Hair follicle dermal papilla cell (primary cell): ENCODE results near the gene TRIM64C. TPM values are rescaled to one million over a fixed set of nuclear protein-coding genes. Genes with fewer than 3 reads are reported as not detected.

Experiments
- small RNA-seq: library from RNA; depleted of rRNA; stranded (forward); fragments of <200 nt; gene quantifications from one replicate; pipeline ENCODE3, GENCODE V24; 2012
- total RNA-seq: library from RNA; depleted of rRNA; stranded (reverse); fragments of >200 nt; gene quantifications from 2 replicates; pipeline ENCODE4 v1.2.3, GENCODE V29; 2012

The TRIM64C gene, protein sequence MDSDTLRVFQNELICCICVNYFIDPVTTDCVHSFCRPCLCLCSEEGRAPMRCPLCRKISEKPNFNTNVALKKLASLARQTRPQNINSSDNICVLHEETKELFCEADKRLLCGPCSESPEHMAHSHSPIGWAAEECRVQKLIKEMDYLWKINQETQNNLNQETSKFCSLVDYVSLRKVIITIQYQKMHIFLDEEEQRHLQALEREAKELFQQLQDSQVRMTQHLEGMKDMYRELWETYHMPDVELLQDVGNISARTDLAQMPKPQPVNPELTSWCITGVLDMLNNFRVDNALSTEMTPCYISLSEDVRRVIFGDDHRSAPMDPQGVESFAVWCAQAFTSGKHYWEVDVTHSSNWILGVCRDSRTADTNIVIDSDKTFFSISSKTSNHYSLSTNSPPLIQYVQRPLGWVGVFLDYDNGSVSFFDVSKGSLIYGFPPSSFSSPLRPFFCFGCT
- not detected in 2 replicates for total RNA-seq

DNA sequence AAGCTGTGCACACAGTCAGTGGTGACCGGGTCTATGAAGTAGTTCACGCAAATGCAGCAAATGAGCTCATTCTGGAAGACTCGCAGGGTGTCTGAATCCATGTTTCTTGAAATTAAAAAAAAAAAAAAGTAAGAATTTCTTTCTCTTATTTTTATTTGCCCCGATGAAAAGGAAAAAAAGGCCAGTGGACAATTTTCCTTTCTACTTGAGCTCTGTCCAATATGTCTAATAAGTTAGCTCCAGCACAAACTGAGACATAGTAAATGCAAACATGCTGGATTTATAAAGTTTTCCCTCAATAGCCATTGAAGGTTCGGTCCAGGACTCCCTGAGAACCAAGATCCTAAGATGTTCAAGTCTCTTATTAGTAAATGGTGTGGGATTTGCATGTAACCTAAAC lies at the start of gene TRIM64C:
TRIM64C (minus strand) TSS at position 101 of the 400 bp plus-strand sequence; CDS start at position 101, 0 bp downstream.

DNA sequence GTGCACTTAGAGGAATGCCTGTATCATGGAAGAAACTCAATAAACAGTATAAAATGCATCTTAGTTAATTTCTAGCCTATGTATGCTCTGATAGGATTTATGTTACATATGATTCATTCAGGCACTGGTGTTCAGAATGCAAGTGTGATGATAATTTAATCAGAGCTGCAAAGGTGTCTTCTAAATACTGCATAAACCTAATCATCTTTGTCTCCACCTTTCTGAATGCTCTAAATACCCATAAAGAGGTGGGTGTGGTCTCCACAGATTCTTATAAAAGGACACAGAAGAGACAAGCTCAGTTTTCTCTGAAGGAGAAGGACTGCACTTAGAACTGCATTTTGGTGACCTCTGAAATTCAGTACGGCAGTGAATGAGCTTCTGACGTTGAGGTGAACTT lies 30.4 kb downstream of the TRIM64C start, which contains the start of gene TRIM49B:
TRIM49B (plus strand) TSS at position 301 of the 400 bp plus-strand sequence. CDS start 2,777 bp downstream, outside the sequence.

Small RNAs within 50 kb of the gene (small RNA-seq; reads per million reads assigned to genes)
- not detected for gene AC084851.1

Other genes starting within 250 kb of the TRIM64C start
- not detected in 2 replicates for gene TRIM51G, start 75.2 kb downstream of the TRIM64C start, total RNA-seq
- gene TRIM49B, start 30.3 kb downstream of the TRIM64C start, total RNA-seq: not detected in 2 replicates
- 1.3 TPM in 2 replicates for gene FOLH1, start 149.5 kb upstream of the TRIM64C start, total RNA-seq